Neural cell (in vitro differentiated cells): Measurements from ENCODE around the gene ADGRG3. TPM values are rescaled to one million over a fixed set of nuclear protein-coding genes. Genes with fewer than 3 reads are reported as not detected.

Source experiments
- H2AFZ ChIP-seq: fragments of 200-600, 300-800 bp; sonication (generic), shearing (Covaris generic); 2 replicates; pipeline ENCODE4 v1.6.0; 2014; ENCODE audit warnings: low read depth, mild to moderate bottlenecking, antibody characterized with exemption, low read length, moderate library complexity
- H3F3A ChIP-seq: fragments of 200-600 bp; shearing (Covaris generic); 2 replicates; pipeline ENCODE4 v1.6.1; 2016; ENCODE audit warnings: mild to moderate bottlenecking, moderate library complexity, mixed read lengths, antibody characterized with exemption, low read length; ENCODE audit not compliant: insufficient read depth, poor library complexity, severe bottlenecking
- H3K27ac ChIP-seq: fragments of 200-600, 300-800 bp; sonication (generic), shearing (Covaris generic); 2 replicates; pipeline ENCODE4 v1.5.1; 2014; ENCODE audit warnings: mild to moderate bottlenecking, low read length, moderate library complexity
- H3K27me3 ChIP-seq: fragments of 300-800, 200-600 bp; sonication (generic), shearing (Covaris generic); 2 replicates; pipeline ENCODE4 v1.6.0; 2014; ENCODE audit warnings: mild to moderate bottlenecking, low read depth, low read length, moderate library complexity; ENCODE audit not compliant: insufficient read depth
- H3K36me3 ChIP-seq: fragments of 300-800, 200-600 bp; sonication (generic), shearing (Covaris generic); 2 replicates; pipeline ENCODE4 v1.5.1; 2014; ENCODE audit warnings: mild to moderate bottlenecking, antibody characterized with exemption, low read length, moderate library complexity; ENCODE audit not compliant: insufficient read depth
- H3K4me2 ChIP-seq: fragments of 300-800, 200-600 bp; sonication (generic), shearing (Covaris generic); 2 replicates; pipeline ENCODE4 v1.6.0; 2014; ENCODE audit warnings: mild to moderate bottlenecking, low read length
- H3K4me3 ChIP-seq: fragments of 300-800, 200-600 bp; sonication (generic), shearing (Covaris generic); 2 replicates; pipeline ENCODE4 v1.5.1; 2014; ENCODE audit warnings: mild to moderate bottlenecking, low read length, moderate library complexity
- H3K79me2 ChIP-seq: fragments of 200-600 bp; shearing (Covaris generic); replicated peaks from 2 replicates; pipeline ENCODE4 v1.6.0; 2014; ENCODE audit warnings: mild to moderate bottlenecking, low read length, moderate library complexity; ENCODE audit not compliant: insufficient read depth
- H3K9ac ChIP-seq: fragments of 300-800, 200-600 bp; sonication (generic), shearing (Covaris generic); 2 replicates; pipeline ENCODE4 v1.6.1; 2016; ENCODE audit warnings: mild to moderate bottlenecking, low read length, mixed read lengths
- H3K9me2 ChIP-seq: fragments of 200-600 bp; shearing (Covaris generic); 2 replicates; pipeline ENCODE4 v1.6.1; 2016; ENCODE audit warnings: mild to moderate bottlenecking, low read length, mixed read lengths; ENCODE audit not compliant: insufficient read depth
- H3K9me3 ChIP-seq: fragments of 200-600, 300-800 bp; sonication (generic), shearing (Covaris generic); 2 replicates; pipeline ENCODE4 v1.6.1; 2016; ENCODE audit warnings: mild to moderate bottlenecking, mixed run types, low read length, moderate library complexity, mixed read lengths
- H4K20me1 ChIP-seq: fragments of 200-600 bp; shearing (Covaris generic); 2 replicates; pipeline ENCODE4 v1.6.1; 2016; ENCODE audit warnings: mild to moderate bottlenecking, mixed run types; ENCODE audit not compliant: insufficient read depth
- CTCF ChIP-seq: fragments of 450-650 bp; IDR thresholded peaks from 2 replicates; pipeline ENCODE4 v1.5.1; 2014; ENCODE audit warnings: antibody characterized with exemption, mild to moderate bottlenecking, moderate library complexity; ENCODE audit not compliant: poor library complexity, severe bottlenecking
- EP300 ChIP-seq: fragments of 450-650 bp; conservative IDR thresholded peaks from 2 replicates; pipeline ENCODE4 v1.6.1; 2014; ENCODE audit warnings: antibody characterized with exemption, mild to moderate bottlenecking, moderate library complexity; ENCODE audit not compliant: poor library complexity, severe bottlenecking
- EZH2 ChIP-seq: fragments of 200-600, 300-800 bp; shearing (Covaris generic), sonication (generic); IDR thresholded peaks from 2 replicates; pipeline ENCODE4 v1.6.1; 2014; ENCODE audit warnings: antibody characterized with exemption, low read length, borderline replicate concordance, mild to moderate bottlenecking; ENCODE audit not compliant: insufficient read depth, poor library complexity, severe bottlenecking
- MXI1 ChIP-seq: fragments of 450-650 bp; conservative IDR thresholded peaks from 2 replicates; pipeline ENCODE4 v1.6.1; 2014; ENCODE audit warnings: antibody characterized with exemption, mild to moderate bottlenecking; ENCODE audit not compliant: poor library complexity, severe bottlenecking
- POLR2AphosphoS5 ChIP-seq: IDR thresholded peaks from 2 replicates; pipeline ENCODE4 v1.6.1; 2012
- RAD21 ChIP-seq: fragments of 450-650 bp; conservative IDR thresholded peaks from 2 replicates; pipeline ENCODE4 v1.6.1; 2014; ENCODE audit warnings: antibody characterized with exemption, mild to moderate bottlenecking, moderate library complexity
- REST ChIP-seq: IDR thresholded peaks from 2 replicates; pipeline ENCODE4 v1.6.1; 2012; ENCODE audit warnings: borderline replicate concordance
- SMC3 ChIP-seq: fragments of 450-650 bp; conservative IDR thresholded peaks from 2 replicates; pipeline ENCODE4 v1.6.1; 2014; ENCODE audit warnings: antibody characterized with exemption, mild to moderate bottlenecking, moderate library complexity; ENCODE audit not compliant: poor library complexity
- TAF1 ChIP-seq: IDR thresholded peaks from 2 replicates; pipeline ENCODE4 v1.6.1; 2012; ENCODE audit warnings: low read depth
- polyA plus RNA-seq: library from polyadenylated mRNA; depleted of rRNA; stranded (reverse); fragments of >200 nt; gene quantifications from 2 replicates; pipeline ENCODE4 v1.2.3, GENCODE V29; 2014

ADGRG3 gene
- polyA plus RNA-seq, 1 donor from 2014 or later, result 0.62 TPM

- no peaks in the 10 kb centered on the region for H3K27me3 ChIP-seq
- no peaks in the 10 kb centered on the region for H4K20me1 ChIP-seq
- no peak overlapping the region for H3K27ac ChIP-seq
- no peak overlapping the region for H3K9ac ChIP-seq
- H3K4me3 ChIP-seq, result no peak overlapping the region
- no peaks in the 10 kb centered on the region for H3K36me3 ChIP-seq
- H2AFZ ChIP-seq, result no peak overlapping the region
- no peaks in the 10 kb centered on the region for H3K9me2 ChIP-seq
- no peaks in the 10 kb centered on the region for H3F3A ChIP-seq
- no peak overlapping the region for H3K4me2 ChIP-seq
- H3K79me2 ChIP-seq, result no peaks in the 10 kb centered on the region
- no peaks in the 10 kb centered on the region for H3K9me3 ChIP-seq
- TF ChIP-seq RAD21, result no peak
- TF ChIP-seq CTCF, result no peak
- no peak for TF ChIP-seq EP300
- no peak for TF ChIP-seq EZH2
- no peak for TF ChIP-seq POLR2AphosphoS5
- TF ChIP-seq REST, result no peak
- TF ChIP-seq SMC3, result no peak
- TF ChIP-seq MXI1, result no peak
- TF ChIP-seq TAF1, result no peak
Observed at GRCh38 chr16:57629516-57630406, 38.3 kb upstream of the ADGRG3 start.

GRCh38 chr16:57630407-57630797, 37.7 kb upstream of the ADGRG3 start:
- H3K79me2 ChIP-seq, result no peaks in the 10 kb centered on the region
- H3K9ac ChIP-seq, result no peak overlapping the region
- H3K4me2 ChIP-seq, result no peak overlapping the region
- H3K4me3 ChIP-seq, result no peak overlapping the region
- H3K36me3 ChIP-seq, result no peaks in the 10 kb centered on the region
- H3K9me3 ChIP-seq, result no peaks in the 10 kb centered on the region
- no peaks in the 10 kb centered on the region for H3F3A ChIP-seq
- no peaks in the 10 kb centered on the region for H3K27me3 ChIP-seq
- H4K20me1 ChIP-seq, result no peaks in the 10 kb centered on the region
- TF ChIP-seq EZH2 (no peak), EP300 (no peak), SMC3 (no peak), CTCF (no peak), MXI1 (no peak), TAF1 (no peak), REST (no peak), POLR2AphosphoS5 (no peak), RAD21 (no peak)
- H3K9me2 ChIP-seq, result no peaks in the 10 kb centered on the region
- no peak overlapping the region for H2AFZ ChIP-seq
- no peak overlapping the region for H3K27ac ChIP-seq
